ENCODE measurements around the gene NFIC. TPM values are rescaled to one million over a fixed set of nuclear protein-coding genes. Genes with fewer than 3 reads are reported as not detected.

NFIC gene
- total RNA-seq, 1 donor from 2014 or later, result 32.9 TPM

DNA sequence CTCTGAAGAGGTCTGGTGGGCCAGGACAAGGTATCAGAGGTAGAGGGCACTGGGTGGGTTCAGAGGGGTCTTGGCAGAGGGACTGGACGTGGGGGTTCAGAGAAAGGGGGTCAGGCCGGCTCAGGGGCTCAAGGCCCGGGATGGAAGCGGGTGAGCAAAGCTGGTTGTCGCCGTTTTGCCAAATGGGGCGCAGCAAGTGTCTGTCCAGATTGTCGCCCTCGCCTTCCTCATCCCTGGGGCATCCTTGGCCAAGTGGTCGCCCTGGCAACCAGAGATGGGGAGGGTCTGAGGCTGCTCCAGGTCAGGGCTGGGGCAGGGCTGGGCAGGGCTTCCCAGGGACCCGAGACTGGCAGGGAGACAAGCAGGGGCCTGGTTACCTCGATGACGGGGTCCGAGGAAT is 127.3 kb downstream of the NFIC start:
- H3K9me3 Mint-ChIP-seq, result peaks cover 4% of the 10 kb centered on the region
- H3K36me3 Mint-ChIP-seq, result peaks cover 24% of the 10 kb centered on the region
- TF ChIP-seq, protein P1, sequence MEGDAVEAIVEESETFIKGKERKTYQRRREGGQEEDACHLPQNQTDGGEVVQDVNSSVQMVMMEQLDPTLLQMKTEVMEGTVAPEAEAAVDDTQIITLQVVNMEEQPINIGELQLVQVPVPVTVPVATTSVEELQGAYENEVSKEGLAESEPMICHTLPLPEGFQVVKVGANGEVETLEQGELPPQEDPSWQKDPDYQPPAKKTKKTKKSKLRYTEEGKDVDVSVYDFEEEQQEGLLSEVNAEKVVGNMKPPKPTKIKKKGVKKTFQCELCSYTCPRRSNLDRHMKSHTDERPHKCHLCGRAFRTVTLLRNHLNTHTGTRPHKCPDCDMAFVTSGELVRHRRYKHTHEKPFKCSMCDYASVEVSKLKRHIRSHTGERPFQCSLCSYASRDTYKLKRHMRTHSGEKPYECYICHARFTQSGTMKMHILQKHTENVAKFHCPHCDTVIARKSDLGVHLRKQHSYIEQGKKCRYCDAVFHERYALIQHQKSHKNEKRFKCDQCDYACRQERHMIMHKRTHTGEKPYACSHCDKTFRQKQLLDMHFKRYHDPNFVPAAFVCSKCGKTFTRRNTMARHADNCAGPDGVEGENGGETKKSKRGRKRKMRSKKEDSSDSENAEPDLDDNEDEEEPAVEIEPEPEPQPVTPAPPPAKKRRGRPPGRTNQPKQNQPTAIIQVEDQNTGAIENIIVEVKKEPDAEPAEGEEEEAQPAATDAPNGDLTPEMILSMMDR (IDR thresholded peaks at IDR 0.05; ENCODE audit: unreplicated experiment), result no peak
- DNase-seq (ENCODE audit: low spot score in 2 of 2, unreplicated experiment in 2 of 2), result no peak
- H3K27me3 Mint-ChIP-seq (ENCODE audit: low read depth), result no peaks in the 10 kb centered on the region
- H3K4me1 Mint-ChIP-seq, result no peaks in the 10 kb centered on the region
- peak overlapping the region; percentile 50 for H3K27ac Mint-ChIP-seq
- no peak overlapping the region for H3K4me3 Mint-ChIP-seq

DNA sequence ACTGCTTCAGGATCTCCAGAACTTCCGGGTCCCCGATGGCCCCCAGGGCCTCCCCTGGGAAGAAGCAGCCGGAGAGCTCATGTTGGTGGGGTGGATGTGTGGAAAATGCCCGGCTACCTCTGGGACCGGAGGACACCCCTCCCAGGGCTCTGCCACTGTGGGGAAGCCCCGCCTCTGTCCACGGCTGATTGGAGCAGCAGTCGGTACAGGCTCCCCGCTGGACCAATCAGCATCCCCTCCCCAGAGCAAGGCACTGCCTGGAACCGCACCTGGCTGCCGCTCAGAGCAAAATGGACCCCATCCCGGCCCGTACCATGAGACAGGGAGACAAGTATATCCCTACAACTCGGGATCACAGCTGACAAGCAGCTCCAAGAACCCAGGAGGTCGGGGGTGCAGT is 127.7 kb downstream of the NFIC start:
- DNase-seq (ENCODE audit: low spot score in 2 of 2, unreplicated experiment in 2 of 2), result peak in 1 of 2 experiments; percentile 53
- no peak overlapping the region for H3K4me3 Mint-ChIP-seq
- no peaks in the 10 kb centered on the region for H3K27me3 Mint-ChIP-seq (ENCODE audit: low read depth)
- peaks cover under 1% of the 10 kb centered on the region for H3K4me1 Mint-ChIP-seq
- TF ChIP-seq, protein P1 (IDR thresholded peaks at IDR 0.05; ENCODE audit: unreplicated experiment), result no peak
- peak overlapping the region; percentile 30 for H3K27ac Mint-ChIP-seq
- peaks cover 25% of the 10 kb centered on the region for H3K36me3 Mint-ChIP-seq
- peaks cover 4% of the 10 kb centered on the region for H3K9me3 Mint-ChIP-seq

DNA sequence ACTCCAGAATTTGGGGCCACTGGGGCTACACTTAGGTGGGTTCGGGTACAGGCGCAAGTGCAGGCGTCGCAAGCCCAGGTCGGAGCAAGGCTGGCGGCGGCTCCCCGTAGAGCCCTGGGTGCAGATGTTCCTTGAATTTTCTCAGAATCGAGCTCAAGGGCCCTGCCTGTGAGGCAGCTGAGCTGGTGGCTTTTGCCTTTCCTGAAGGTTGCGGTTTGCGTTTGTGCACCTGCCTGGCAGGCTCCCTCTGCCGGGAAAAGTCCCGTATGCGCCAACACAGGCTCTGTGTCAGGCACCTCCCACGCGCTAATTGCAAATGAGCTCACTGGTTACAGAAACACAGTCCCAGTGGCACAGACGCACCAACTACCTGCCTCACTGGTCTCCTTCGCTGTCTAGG is 128.2 kb downstream of the NFIC start:
- H3K4me1 Mint-ChIP-seq, result peaks cover 3% of the 10 kb centered on the region
- no peaks in the 10 kb centered on the region for H3K27me3 Mint-ChIP-seq (ENCODE audit: low read depth)
- peaks cover 27% of the 10 kb centered on the region for H3K36me3 Mint-ChIP-seq
- DNase-seq (ENCODE audit: low spot score in 2 of 2, unreplicated experiment in 2 of 2), result no peak
- H3K27ac Mint-ChIP-seq, result no peak overlapping the region
- TF ChIP-seq, protein P1 (IDR thresholded peaks at IDR 0.05; ENCODE audit: unreplicated experiment), result no peak
- no peak overlapping the region for H3K4me3 Mint-ChIP-seq
- peaks cover 4% of the 10 kb centered on the region for H3K9me3 Mint-ChIP-seq

DNA sequence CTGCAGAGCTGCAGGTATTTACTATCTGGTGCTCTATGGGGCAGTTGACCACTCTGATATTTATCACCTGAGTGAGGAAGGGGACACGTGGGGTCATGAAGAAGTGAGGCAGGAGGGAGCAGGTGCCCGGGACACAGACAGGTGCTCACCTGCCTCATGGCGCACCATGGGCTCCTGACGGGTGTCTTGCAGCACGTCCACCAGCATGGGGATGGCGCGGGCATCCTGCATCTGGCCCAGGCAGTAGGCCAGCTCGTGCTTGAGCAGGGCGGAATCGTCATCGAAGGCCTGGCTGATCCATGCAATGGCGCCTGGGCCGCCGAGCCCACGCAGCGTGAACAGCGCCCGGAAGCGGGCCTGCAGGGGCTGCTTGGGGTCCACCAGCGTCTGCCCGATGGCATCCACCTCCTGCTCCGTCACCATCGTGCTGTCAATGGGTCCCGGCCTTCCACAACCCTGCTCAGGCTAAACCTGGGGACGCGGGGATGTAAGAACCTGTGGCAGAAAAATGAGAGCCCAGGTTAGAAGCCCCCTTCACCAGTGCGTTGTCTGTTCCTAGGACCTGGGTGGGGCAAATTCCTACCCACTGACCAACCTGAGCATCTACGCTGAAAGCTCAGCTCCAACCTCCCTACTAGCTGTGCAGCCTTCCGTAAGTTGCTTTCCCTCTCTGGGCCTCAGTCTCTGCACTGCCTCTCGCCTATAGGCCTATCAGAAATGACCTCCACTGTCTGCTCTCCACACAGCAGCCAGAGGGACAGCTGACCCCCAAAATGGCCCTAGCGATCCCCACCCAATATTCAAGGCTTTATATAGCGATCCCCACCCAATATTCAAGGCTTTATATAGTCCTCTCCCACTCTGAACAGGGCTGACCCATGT is 130.2 kb downstream of the NFIC start:
- peaks cover 9% of the 10 kb centered on the region for H3K4me1 Mint-ChIP-seq
- TF ChIP-seq, protein P1 (IDR thresholded peaks at IDR 0.05; ENCODE audit: unreplicated experiment), result no peak
- no peak for DNase-seq (ENCODE audit: low spot score in 2 of 2, unreplicated experiment in 2 of 2)
- no peaks in the 10 kb centered on the region for H3K27me3 Mint-ChIP-seq (ENCODE audit: low read depth)
- H3K9me3 Mint-ChIP-seq, result peaks cover 4% of the 10 kb centered on the region
- peaks cover 27% of the 10 kb centered on the region for H3K36me3 Mint-ChIP-seq
- H3K27ac Mint-ChIP-seq, result no peak overlapping the region
- H3K4me3 Mint-ChIP-seq, result no peak overlapping the region

DNA sequence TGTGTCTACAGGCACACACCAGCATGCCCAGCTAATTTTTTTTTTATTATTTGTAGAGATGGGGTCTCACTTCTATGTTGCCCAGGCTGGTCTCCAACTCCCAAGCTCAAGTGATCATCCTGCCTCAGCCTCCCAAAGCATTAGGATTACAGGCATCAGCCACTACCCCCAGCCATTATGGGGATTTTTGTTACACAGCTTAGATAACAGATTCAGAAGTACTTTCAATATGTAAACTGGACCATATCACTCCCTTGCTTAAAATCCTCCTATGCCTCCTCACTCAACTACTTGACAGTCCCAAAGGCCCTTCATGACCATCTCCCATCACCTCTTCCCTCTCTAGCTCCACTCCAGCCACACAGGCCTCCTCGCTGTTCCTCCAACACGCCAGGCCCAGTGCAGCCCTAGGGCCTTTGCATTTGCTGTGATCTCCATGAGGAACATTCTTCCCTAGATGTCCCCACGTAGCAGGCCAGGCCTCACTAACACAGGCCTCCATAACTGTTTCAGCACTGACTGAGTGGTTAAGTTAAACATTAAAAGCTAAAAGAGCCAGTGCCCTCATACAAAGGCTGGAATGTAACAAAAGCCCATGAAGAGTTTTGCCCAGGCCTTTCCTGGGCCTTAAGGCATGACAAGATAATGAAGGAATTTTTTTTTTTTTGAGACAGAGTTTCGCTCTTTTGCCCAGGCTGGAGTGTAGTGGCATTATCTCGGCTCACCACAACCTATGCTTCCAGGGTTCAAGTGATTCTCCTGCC is 131.6 kb downstream of the NFIC start:
- Mint-ChIP-seq H3K36me3 (peaks cover 21% of the 10 kb centered on the region), H3K27me3 (ENCODE audit: low read depth) (no peaks in the 10 kb centered on the region), H3K9me3 (peaks cover 4% of the 10 kb centered on the region)

More for the DNA sequence above, 131.6 kb downstream of the NFIC start:
- H3K4me1 Mint-ChIP-seq, result peaks cover 9% of the 10 kb centered on the region
- TF ChIP-seq, protein P1 (IDR thresholded peaks at IDR 0.05; ENCODE audit: unreplicated experiment), result no peak
- no peak for DNase-seq (ENCODE audit: low spot score in 2 of 2, unreplicated experiment in 2 of 2)
- no peak overlapping the region for H3K4me3 Mint-ChIP-seq
- no peak overlapping the region for H3K27ac Mint-ChIP-seq

All from mesothelial cell of epicardium (in vitro differentiated cells).